ENCODE measurements around the gene OFD1. TPM values are rescaled to one million over a fixed set of nuclear protein-coding genes. Genes with fewer than 3 reads are reported as not detected.

Gene OFD1
- total RNA-seq, 1 experiment from 2014 or later = 14.4 TPM

DNA sequence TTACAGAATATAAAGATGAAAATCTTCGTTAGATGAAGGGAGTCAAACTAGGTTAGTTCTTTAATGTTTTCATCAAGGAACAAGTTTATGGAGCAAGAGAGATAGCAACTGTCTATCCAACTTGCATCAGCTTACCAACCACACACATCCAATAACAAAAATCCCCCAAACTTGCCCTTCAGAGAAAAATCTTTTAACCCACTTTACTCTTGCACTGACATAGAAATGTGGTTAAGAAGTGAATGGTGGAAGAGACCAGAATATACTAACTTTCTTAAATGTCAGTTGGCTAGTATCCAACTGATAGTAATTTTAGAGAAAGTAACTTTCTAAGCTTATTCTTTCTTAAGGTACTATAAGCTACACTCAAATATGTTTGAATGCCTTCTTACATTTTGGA is 47.3 kb upstream of the OFD1 start:
- no peaks in the 10 kb centered on the region for H3K27me3 ChIP-seq (ENCODE audit: low read length)
- H3F3A ChIP-seq (ENCODE audit: low read length, unreplicated experiment) = no peaks in the 10 kb centered on the region
- no peak overlapping the region for H2AFZ ChIP-seq (ENCODE audit: low read length)
- H3K4me3 ChIP-seq (ENCODE audit: low read length) = no peak overlapping the region
- H3K36me3 ChIP-seq (ENCODE audit: low read depth, low read length) = no peaks in the 10 kb centered on the region
- H3K4me1 ChIP-seq (ENCODE audit: insufficient read depth, low read length) = peaks cover 22% of the 10 kb centered on the region
- peaks cover 32% of the 10 kb centered on the region for H3K79me2 ChIP-seq (ENCODE audit: low read length)
- peaks cover 8% of the 10 kb centered on the region; the same call in 1 of the 2 replicates for H4K20me1 ChIP-seq (ENCODE audit: low read length)
- no peak overlapping the region for H3K27ac ChIP-seq (ENCODE audit: low read length)
- H3K9me3 ChIP-seq (ENCODE audit: low read length) = no peaks in the 10 kb centered on the region
- no peak overlapping the region for H3K9ac ChIP-seq (ENCODE audit: low read length)
- DNase-seq (no peak), ATAC-seq (no peak)
- BruUV-seq (replicated peaks) = no TSS peak
- no peak overlapping the region for H3K4me2 ChIP-seq (ENCODE audit: low read length)
- TF ChIP-seq, protein P1, sequence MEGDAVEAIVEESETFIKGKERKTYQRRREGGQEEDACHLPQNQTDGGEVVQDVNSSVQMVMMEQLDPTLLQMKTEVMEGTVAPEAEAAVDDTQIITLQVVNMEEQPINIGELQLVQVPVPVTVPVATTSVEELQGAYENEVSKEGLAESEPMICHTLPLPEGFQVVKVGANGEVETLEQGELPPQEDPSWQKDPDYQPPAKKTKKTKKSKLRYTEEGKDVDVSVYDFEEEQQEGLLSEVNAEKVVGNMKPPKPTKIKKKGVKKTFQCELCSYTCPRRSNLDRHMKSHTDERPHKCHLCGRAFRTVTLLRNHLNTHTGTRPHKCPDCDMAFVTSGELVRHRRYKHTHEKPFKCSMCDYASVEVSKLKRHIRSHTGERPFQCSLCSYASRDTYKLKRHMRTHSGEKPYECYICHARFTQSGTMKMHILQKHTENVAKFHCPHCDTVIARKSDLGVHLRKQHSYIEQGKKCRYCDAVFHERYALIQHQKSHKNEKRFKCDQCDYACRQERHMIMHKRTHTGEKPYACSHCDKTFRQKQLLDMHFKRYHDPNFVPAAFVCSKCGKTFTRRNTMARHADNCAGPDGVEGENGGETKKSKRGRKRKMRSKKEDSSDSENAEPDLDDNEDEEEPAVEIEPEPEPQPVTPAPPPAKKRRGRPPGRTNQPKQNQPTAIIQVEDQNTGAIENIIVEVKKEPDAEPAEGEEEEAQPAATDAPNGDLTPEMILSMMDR (conservative IDR thresholded peaks at IDR 0.05; ENCODE audit: low read depth, low read length) = no peak
- TF ChIP-seq EZH2phosphoT487 (IDR thresholded peaks at IDR 0.05; ENCODE audit: borderline replicate concordance, low read length) (no peak), EZH2 (IDR thresholded peaks at IDR 0.05; ENCODE audit: low read length, unreplicated experiment) (no peak)
- intact Hi-C loops (cut with micrococcal nuclease) = loop anchor here (5.0 kb wide), 1 partner anchor 50 kb away; no protein-coding TSS in a partner anchor
- ChIA-PET CTCF (no interaction called here), POLR2A (ENCODE audit: unreplicated experiment) (no interaction called here)
- no peaks in the 10 kb centered on the region for H3K9me2 ChIP-seq (replicated peaks; ENCODE audit: low read length)

DNA sequence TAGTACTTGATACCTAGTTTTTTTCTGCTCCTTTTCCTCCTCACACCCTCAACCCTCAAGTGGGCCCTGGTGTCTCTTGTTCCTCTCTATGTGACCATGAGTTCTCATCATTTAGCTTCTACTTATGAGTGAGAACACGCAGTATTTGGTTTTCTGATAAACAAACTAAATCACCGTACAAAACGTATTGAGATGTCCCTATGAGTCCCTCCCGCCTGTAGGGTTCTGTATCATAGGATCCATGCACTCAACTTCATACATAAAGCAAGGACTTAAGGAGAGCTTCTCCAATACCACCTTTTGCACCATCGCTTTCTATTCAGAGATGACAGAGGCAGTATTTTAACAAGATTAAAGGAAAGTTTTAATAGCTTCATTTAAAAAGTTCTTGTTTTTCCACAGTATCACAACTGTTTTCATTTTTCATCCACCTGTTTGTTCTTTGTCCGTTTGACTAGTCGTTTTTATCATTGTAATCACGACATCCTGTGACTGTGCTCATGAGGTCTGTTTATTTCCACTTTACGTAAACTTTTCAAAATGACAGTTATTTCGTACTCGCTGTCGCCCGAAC is 46.1 kb upstream of the OFD1 start:
- Histone ChIP-seq H3K9me2 (replicated peaks; ENCODE audit: low read length) (no peaks in the 10 kb centered on the region), H3K36me3 (ENCODE audit: low read depth, low read length) (no peaks in the 10 kb centered on the region), H3K27me3 (ENCODE audit: low read length) (no peaks in the 10 kb centered on the region), H3K9me3 (ENCODE audit: low read length) (no peaks in the 10 kb centered on the region), H3K4me2 (ENCODE audit: low read length) (peak overlapping the region; percentile 94), H3K9ac (ENCODE audit: low read length) (peak overlapping the region; percentile 96), H3F3A (ENCODE audit: low read length, unreplicated experiment) (no peaks in the 10 kb centered on the region), H3K4me1 (ENCODE audit: insufficient read depth, low read length) (peaks cover 29% of the 10 kb centered on the region), H4K20me1 (ENCODE audit: low read length) (peaks cover 19% of the 10 kb centered on the region; the same call in 1 of the 2 replicates), H3K4me3 (ENCODE audit: low read length) (peak overlapping the region; percentile 99), H3K27ac (ENCODE audit: low read length) (no peak overlapping the region), H3K79me2 (ENCODE audit: low read length) (peaks cover 45% of the 10 kb centered on the region), H2AFZ (ENCODE audit: low read length) (peak overlapping the region; percentile 99)
- intact Hi-C loops (cut with micrococcal nuclease) = loop anchor here (5.0 kb wide), 1 partner anchor 49 kb away; no protein-coding TSS in a partner anchor
- CTCF ChIA-PET = interaction anchor here (0.5 kb wide), 1 partner anchor 182 kb away, joined by 4 read pairs; no protein-coding TSS in a partner anchor
- TSS peak; percentile 24 for BruUV-seq (replicated peaks)
- ATAC-seq (peak; percentile 39), DNase-seq (peak; percentile 13)
- POLR2A ChIA-PET (ENCODE audit: unreplicated experiment) = interaction anchor here (1.1 kb wide), 1 partner anchor 46 kb away, joined by 4 read pairs; the partner anchor contains the start of genes OFD1 and TRAPPC2
- no peak for TF ChIP-seq EZH2phosphoT487 (IDR thresholded peaks at IDR 0.05; ENCODE audit: borderline replicate concordance, low read length)
- no peak for TF ChIP-seq EZH2 (IDR thresholded peaks at IDR 0.05; ENCODE audit: low read length, unreplicated experiment)
- TF ChIP-seq, protein P1 (conservative IDR thresholded peaks at IDR 0.05; ENCODE audit: low read depth, low read length) = no peak

Data from PC-3 (cell line).